Motor neuron (in vitro differentiated cells): ENCODE data around the gene SRCAP. TPM values are rescaled to one million over a fixed set of nuclear protein-coding genes. Genes with fewer than 3 reads are reported as not detected.

Source experiments
- ATAC-seq, 8 experiments: fragments of 200-7000 bp; cut with Tn5 transposase; replicated peaks in 6 of 8; 2 replicates each; pipeline ENCODE4 v1.8.0; 2021; ENCODE audit warnings: mild to moderate bottlenecking in 8 of 8, moderate library complexity in 8 of 8
- H3K27ac ChIP-seq, 2 donors: fragments of 250-450 bp; sonication (Bioruptor Pico); 2 replicates each; pipeline ENCODE4 v1.9.0; 2021; ENCODE audit warnings: antibody characterized with exemption in 2 of 2, mild to moderate bottlenecking in 2 of 2, moderate library complexity in 1 of 2
- H3K4me1 ChIP-seq, 2 donors: fragments of 250-450 bp; sonication (Bioruptor Pico); replicated peaks in 1 of 2; 2 replicates each; pipeline ENCODE4 v1.6.1; 2021; ENCODE audit warnings: antibody characterized with exemption in 2 of 2, mild to moderate bottlenecking in 2 of 2, moderate library complexity in 1 of 2
- H3K4me3 ChIP-seq, 5 donors: fragments of 250-450 bp; sonication (Bioruptor Pico); 2 replicates each; pipeline ENCODE4 v1.9.0; 2021; ENCODE audit warnings: antibody characterized with exemption in 5 of 5, mild to moderate bottlenecking in 5 of 5, moderate library complexity in 4 of 5
- WGBS, 10 experiments: fragments of 450-650 bp; shearing (Covaris generic); methylation state at CpG; one replicate each; pipeline ENCODE4 v1.0.0; 2022; 5-methylcytosine and 5-hydroxymethylcytosine counted together
- in situ Hi-C, 9 experiments: fragments of 400-800 bp; cut with MboI; loops; one replicate each; pipeline ENCODE4 v1.15.0; 2021; ENCODE audit warnings: low sequenced_read_pairs in 9 of 9, low pct_unique_long_range_greater_than_20kb in 2 of 9; ENCODE audit not compliant: unreplicated experiment in 9 of 9
- total RNA-seq, 8 experiments: library from RNA; unstranded; fragments of 300-600 nt; gene quantifications; 2 replicates each; pipeline versions ENCODE4 v1.2.3 to v1.2.4, GENCODE V29; 2022

Gene SRCAP
- total RNA-seq, 8 experiments from 2014 or later: 6.1 to 47.8 (median 11.3) TPM

DNA sequence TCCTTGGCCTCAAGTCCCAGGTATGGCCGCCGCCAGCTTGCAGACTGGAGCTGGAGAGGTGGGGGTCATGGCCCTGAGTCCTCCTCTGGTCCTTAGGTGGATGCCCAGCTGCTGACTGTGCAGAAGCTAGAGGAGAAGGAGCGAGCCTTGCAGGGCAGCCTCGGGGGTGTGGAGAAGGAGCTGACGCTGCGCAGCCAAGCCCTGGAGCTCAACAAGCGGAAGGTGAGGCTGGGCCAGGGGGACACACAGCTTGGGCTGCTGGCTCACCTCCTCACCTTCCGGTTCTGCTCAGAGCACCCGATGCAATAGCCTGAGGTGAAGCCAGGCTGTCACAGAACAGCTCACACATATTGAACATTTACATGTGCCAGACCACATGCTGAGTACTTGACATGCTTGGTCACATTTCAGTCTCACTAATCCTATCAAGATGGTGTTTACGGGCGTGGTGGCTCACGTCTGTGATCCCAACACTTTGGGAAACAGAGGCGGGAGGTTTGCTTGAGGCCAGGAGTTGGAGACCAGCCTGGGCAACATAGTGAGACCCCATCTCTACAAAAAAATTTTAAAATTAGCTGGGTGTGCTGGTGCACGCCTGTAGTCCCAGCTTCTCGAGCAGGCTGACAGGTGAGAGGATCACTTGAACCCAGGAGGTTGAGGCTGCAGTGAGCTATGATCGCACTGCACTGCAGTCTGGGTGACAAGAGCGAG, 70.6 kb downstream of the SRCAP start:
- WGBS, 10 experiments: 75 to 100% (median 97%) methylated on average over 2 to 13 of the region's 17 CpGs; no CpG with 5 or more reads in 5 of the 10 experiments
- in situ Hi-C loops: no loop called here
- H3K4me1 ChIP-seq: peaks cover 0 to 1% of the 10 kb centered on the region in 2 donors
- H3K27ac ChIP-seq: no peak overlapping the region
- no peak overlapping the region for H3K4me3 ChIP-seq
- no peak for ATAC-seq

DNA sequence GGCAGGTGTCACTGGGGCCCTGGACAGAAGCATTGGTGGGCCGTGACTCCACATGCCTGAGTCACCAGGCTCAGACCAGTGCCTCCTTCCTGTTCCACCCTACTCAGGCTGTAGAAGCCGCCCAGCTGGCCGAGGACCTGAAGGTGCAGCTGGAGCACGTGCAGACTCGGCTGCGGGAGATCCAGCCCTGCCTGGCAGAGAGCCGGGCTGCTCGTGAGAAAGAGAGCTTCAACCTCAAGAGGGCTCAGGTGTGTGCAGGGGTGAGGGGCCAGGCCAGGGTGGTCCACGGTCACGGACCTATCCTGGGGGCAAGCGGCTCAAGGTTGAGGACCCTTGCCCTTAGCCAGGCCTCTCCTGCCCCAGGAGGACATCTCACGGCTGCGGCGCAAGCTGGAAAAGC, 72.8 kb downstream of the SRCAP start:
- peak in 2 of 8 experiments; percentile 1 to 19 for ATAC-seq
- in situ Hi-C loops: no loop called here
- H3K4me3 ChIP-seq: no peak overlapping the region
- WGBS, 10 experiments: 60 to 100% (median 96%) methylated on average over 1 to 9 of the region's 14 CpGs; no CpG with 5 or more reads in 6 of the 10 experiments
- no peak overlapping the region for H3K27ac ChIP-seq
- peaks cover 9 to 12% of the 10 kb centered on the region in 2 donors for H3K4me1 ChIP-seq

DNA sequence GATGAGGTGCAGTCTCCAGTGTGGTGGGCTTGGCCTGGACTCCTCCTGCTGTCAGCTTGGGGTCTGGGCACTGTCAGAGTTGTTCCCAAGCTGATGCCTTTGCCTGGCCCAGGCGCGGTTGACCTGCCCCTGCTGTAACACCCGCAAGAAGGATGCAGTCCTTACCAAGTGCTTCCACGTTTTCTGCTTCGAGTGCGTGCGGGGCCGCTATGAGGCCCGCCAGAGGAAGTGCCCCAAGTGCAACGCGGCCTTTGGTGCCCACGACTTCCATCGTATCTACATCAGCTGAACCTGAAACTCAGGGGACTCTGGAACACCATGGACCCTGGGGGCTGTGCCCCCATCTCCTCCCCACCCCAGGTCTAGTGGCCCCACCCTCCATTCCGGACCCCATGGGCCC, 74.9 kb downstream of the SRCAP start:
- WGBS, 10 experiments: 95 to 98% methylated on average over 7 to 8 of the region's 14 CpGs; no CpG with 5 or more reads in 8 of the 10 experiments
- Histone ChIP-seq H3K4me3 (no peak overlapping the region), H3K4me1 (peaks cover 20 to 22% of the 10 kb centered on the region in 2 donors), H3K27ac (no peak overlapping the region)
- ATAC-seq: no peak
- in situ Hi-C loops: no loop called here

DNA sequence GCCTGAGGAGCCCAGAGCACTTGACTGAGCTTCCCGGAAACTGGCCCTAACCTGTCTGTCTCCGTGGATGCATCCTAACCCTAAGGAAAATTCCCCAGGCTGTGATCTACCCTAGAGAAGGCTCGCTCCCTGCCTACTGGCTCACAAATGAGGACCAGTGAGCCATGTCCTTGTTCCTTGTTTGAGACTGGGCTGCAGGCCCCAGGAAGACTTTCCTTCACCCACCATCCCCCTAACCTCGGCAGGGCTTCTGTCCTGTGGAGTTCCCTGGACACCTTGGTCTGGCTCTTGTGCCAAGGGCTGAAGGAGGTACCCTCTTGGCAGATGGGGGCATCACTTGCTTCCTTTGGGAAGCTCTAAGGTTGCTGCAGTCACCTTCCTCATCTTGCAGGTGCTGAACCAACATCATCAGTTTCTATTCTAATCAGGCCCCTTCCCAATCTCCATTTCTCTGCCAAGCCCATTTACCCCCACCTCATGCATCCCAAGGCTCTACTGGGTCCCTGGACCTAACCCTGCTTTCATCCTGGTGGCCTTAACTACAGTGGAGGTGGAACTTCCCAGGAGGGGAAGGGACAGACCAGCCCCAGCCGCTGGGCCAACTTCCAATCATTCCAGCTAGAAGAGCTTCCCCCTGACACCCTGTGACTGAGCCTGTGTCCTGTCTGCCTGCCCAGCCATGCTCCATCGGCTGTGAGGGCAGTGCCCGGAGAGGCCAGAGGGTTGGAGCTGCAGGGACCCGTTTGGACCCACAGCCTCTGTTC, 75.6 kb downstream of the SRCAP start:
- ATAC-seq: peak; percentile 1 to 22 (median 8)
- H3K4me1 ChIP-seq: peaks cover 20 to 22% of the 10 kb centered on the region in 2 donors
- peak overlapping the region; percentile 89 to 94 for H3K27ac ChIP-seq
- in situ Hi-C loops: loop anchor here in 2 of 9 experiments (25.0 kb wide), 1 partner anchor 113 kb away; the partner anchor contains the start of genes BCL7C (in 2 of the 2) and CTF1 (in 2 of the 2)
- peak overlapping the region; percentile 50 to 62 (median 59) for H3K4me3 ChIP-seq
- whole genome bisulfite sequencing, 10 experiments: 17 to 80% (median 70%) methylated on average over 1 to 4 of the region's 8 CpGs; no CpG with 5 or more reads in 5 of the 10 experiments

DNA sequence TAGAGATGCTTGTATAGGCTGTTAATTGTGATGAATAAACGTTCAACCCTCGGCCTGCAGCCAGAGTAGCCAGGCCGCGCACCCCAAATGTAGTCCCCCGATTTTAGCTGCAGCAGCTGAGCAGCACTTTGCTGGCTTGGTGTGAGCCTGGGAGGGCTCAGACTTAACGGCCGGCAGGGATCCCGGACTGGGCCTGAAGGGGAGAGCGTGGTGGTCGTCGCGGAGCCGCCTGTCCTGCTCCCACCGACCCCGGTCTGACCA, 76.1 kb downstream of the SRCAP start:
- no peak for ATAC-seq
- H3K4me1 ChIP-seq: peaks cover 20 to 22% of the 10 kb centered on the region in 2 donors
- peak overlapping the region; percentile 50 to 62 (median 59) for H3K4me3 ChIP-seq
- 0 to 71% (median 38%) methylated on average over 1 to 4 of the region's 15 CpGs; no CpG with 5 or more reads in 6 of the 10 experiments for WGBS, 10 experiments
- in situ Hi-C loops: loop anchor here in 2 of 9 experiments (25.0 kb wide), 1 partner anchor 112 kb away; the partner anchor contains the start of genes BCL7C (in 2 of the 2) and CTF1 (in 2 of the 2)
- peak overlapping the region; percentile 89 to 94 for H3K27ac ChIP-seq

DNA sequence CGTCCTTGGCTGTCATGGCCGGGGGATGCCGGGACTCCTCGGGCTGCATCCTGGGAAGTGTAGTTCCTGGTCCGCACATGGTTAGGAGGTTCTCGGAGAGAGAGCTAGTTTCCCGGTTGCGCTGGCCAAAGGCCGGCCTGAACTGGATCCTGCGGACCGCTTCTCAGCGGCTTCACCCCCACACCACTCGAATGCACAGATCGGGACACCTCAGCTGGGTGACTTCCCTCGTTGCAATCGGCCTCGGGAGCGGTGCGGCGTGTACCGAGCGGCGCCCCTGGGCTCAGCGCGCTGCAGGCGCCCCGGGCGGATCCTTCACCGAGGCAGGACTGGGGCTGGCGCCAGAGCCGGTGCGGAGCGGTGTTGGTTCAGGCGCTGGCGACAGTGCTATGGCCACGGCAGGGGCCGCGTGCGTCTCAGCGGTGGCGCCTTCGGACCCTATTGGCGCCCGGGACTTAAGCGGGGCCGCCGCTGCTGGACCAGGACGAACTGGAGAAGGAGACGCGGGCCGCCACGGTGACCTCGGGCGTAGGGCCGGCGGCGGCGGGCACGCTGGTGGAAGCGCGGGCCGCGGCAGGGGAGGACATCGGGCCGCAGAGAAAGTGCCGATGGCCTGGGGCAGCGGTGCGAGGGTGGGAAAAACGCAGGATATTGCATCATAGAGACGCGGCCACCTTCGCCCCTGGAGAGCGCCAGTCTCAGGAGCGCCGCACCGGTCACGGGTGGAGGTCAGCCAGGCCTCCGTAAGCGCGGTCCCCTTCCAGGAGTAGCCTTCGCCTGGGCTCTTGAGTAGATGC, 76.6 kb downstream of the SRCAP start:
- ATAC-seq: peak; percentile 71 to 91 (median 88)
- H3K4me3 ChIP-seq: peak overlapping the region; percentile 50 to 62 (median 59)
- in situ Hi-C loops: loop anchor here in 2 of 9 experiments (25.0 kb wide), 1 partner anchor 112 kb away; the partner anchor contains the start of genes BCL7C (in 2 of the 2) and CTF1 (in 2 of the 2)
- H3K4me1 ChIP-seq: peaks cover 20 to 22% of the 10 kb centered on the region in 2 donors
- 0 to 1% (median 0%) methylated on average over 1 to 24 of the region's 81 CpGs; no CpG with 5 or more reads in 4 of the 10 experiments for WGBS, 10 experiments
- peak overlapping the region; percentile 89 to 94 for H3K27ac ChIP-seq

DNA sequence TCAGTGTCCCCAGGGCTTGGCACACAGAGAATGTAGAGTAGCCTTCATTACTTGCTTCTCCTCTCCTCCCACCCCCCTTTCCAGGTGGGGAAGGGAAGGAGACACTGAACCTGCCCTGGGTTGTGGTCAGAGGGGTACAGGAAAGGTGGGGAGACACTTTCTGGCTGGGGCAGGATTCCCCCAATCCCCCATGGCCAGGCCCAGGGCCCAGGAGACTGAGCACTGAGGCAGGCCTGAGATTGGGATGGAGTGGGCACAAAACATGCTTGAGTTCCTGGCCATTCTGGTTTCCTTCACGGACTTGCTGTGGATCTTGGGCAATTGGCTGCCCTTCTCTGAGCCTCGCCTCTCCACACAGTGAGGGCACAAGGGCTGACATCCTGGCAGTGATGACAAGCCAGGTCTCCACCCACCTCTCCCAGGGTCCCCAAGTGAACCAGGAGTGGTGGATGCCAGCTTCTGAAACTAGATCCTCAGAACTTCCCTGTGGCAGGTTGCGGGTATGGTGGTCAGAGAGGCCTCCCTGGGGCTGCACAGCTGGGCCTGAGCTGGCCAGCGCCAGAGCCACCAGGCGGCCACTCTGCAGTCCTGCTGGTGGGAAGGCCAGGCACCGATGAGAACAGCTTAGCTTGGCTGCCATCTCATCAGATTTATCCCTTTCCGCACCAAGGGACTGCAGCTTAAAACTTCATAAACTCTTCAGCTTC, 78.8 kb downstream of the SRCAP start:
- in situ Hi-C loops: loop anchor here in 2 of 9 experiments (25.0 kb wide), 1 partner anchor 110 kb away; the partner anchor contains the start of genes BCL7C (in 2 of the 2) and CTF1 (in 2 of the 2)
- Histone ChIP-seq H3K4me1 (peaks cover 20 to 22% of the 10 kb centered on the region in 2 donors), H3K27ac (no peak overlapping the region), H3K4me3 (no peak overlapping the region)
- WGBS, 10 experiments: 60 to 100% (median 90%) methylated on average over 1 to 2 of the region's 7 CpGs; no CpG with 5 or more reads in 6 of the 10 experiments
- no peak for ATAC-seq

- Histone ChIP-seq H3K27ac (no peak overlapping the region), H3K4me1 (peaks cover 20 to 22% of the 10 kb centered on the region in 2 donors), H3K4me3 (no peak overlapping the region)
- WGBS, 10 experiments: 33 to 100% (median 100%) methylated on average over 1 to 2 of the region's 14 CpGs; no CpG with 5 or more reads in 7 of the 10 experiments
- in situ Hi-C loops: loop anchor here in 2 of 9 experiments (25.0 kb wide), 1 partner anchor 109 kb away; the partner anchor contains the start of genes BCL7C (in 2 of the 2) and CTF1 (in 2 of the 2)
- no peak for ATAC-seq
Measured at GRCh38 chr16:30778549-30779244, 79.7 kb downstream of the SRCAP start.

DNA sequence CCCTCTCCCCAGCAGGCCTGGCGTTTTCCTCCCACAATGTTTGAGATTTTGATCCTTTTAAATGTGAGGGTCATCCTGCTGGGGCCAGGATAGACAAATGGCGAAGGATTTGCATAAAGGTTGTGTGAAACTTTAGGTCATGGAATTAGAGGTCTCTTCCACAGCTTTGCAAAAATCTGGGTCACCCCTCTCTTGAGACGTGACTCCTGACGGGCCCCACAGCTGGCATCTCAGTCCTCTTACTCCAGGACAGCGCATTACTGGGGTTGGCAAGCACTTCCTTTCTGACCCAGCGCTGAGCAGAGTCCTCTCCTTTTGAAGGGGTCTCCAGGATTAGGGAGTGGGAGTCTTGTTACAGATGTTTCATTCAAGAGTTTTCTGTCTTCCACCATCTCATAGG, 80.6 kb downstream of the SRCAP start:
- 20 to 100% (median 93%) methylated on average over 1 to 3 of the region's 6 CpGs; no CpG with 5 or more reads in 4 of the 10 experiments for WGBS, 10 experiments
- Histone ChIP-seq H3K4me1 (peaks cover 18 to 22% of the 10 kb centered on the region in 2 donors), H3K4me3 (no peak overlapping the region), H3K27ac (no peak overlapping the region)
- no peak for ATAC-seq
- in situ Hi-C loops: loop anchor here in 2 of 9 experiments (25.0 kb wide), 1 partner anchor 108 kb away; the partner anchor contains the start of genes BCL7C (in 2 of the 2) and CTF1 (in 2 of the 2)

DNA sequence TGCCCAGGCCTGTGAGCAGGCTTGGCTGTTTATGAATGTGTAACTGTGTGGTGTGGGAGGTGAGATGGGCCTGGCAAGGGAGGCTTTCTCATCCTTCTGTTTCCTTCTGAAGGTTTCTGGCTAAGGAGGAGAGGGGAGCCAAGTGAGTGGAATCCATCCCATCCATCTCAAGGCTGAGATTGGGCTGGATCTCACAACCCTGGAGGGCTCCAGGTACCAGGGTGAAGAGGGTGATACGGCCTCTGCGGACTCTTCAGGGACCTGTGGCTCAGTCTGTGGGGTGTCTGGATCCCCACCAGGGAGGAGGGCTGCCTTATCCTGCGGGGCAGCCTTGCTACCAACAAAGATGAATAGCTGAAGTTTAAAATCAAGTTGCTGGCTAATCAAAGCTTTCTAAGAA, 81.0 kb downstream of the SRCAP start:
- Histone ChIP-seq H3K4me3 (no peak overlapping the region), H3K27ac (no peak overlapping the region), H3K4me1 (peaks cover 14 to 18% of the 10 kb centered on the region in 2 donors)
- 71 to 100% methylated on average over 1 to 2 of the region's 3 CpGs; no CpG with 5 or more reads in 8 of the 10 experiments for WGBS, 10 experiments
- ATAC-seq: no peak
- in situ Hi-C loops: loop anchor here in 2 of 9 experiments (25.0 kb wide), 1 partner anchor 107 kb away; the partner anchor contains the start of genes BCL7C (in 2 of the 2) and CTF1 (in 2 of the 2)

DNA sequence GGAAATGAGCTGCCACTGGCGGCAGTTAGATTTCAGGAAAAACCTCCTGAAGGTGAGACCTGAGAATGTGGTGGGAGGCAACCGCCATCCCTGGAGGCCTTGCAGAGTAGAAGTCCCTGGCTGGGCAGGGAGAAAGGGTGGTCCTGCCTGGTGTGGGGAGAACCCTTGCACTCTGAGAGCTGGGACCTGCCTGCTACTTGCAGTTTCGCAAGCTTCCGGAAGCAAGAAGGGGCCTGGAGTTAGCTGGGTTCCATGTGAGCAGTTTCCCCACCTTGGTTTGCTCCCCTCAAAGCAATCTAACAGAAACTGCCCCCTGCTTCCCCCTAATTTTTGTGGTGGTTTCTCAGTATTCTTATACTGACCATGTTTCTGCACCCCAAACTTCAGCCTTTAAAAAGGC, 81.6 kb downstream of the SRCAP start:
- in situ Hi-C loops: loop anchor here in 2 of 9 experiments (25.0 kb wide), 1 partner anchor 107 kb away; the partner anchor contains the start of genes BCL7C (in 2 of the 2) and CTF1 (in 2 of the 2)
- WGBS, 10 experiments: 85 to 100% (median 91%) methylated on average over 1 to 4 of the region's 4 CpGs; no CpG with 5 or more reads in 4 of the 10 experiments
- peaks cover 15 to 18% of the 10 kb centered on the region in 2 donors for H3K4me1 ChIP-seq
- no peak for ATAC-seq
- no peak overlapping the region for H3K27ac ChIP-seq
- no peak overlapping the region for H3K4me3 ChIP-seq
